ENCODE measurements around the gene PHAF1. TPM values are rescaled to one million over a fixed set of nuclear protein-coding genes. Genes with fewer than 3 reads are reported as not detected.
A peak's percentile ranks its signal among the peaks of the same experiment; 100 is the strongest.

PHAF1 gene
- total and polyA plus RNA-seq, 2 of the 13 experiments (the other 11 are each of a cell fraction or from before 2014, with no cell fraction given) = 48.3 to 174 TPM

DNA sequence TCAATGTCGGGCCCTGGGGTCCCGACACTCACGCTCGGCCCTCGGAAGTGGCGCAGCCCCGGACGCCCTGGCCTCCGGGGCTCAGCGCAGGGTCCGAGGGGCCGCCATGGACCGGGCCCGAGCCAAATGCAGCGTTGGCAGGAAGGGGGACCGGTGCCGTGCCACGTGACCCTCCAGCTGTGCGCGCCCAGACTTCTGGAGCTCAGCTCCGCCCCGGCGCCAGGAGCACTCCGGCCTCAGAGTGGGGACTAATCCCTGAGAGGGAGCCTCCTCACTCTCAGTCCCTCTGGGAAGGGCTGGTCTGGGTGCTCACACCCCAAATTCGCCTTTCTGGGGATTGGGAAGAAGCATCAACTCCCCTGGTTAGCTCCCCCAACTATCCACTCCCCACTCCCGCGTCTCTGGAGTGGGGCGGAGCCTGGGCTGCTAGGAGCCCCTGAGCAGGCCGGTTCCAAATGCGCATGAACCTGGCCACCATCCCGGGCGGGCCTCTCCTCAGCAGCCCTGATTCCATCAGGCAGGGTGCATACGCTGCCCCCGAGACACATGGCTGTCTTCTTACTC is 41.2 kb downstream of the PHAF1 start, which contains the start of gene B3GNT9 (continued):
- 0 out of 2 replicates have a peak, but pooled peaks have one; percentile 67 for TF ChIP-seq SIN3A (IDR thresholded peaks at IDR 0.05; ENCODE audit: borderline replicate concordance, low read depth, low read length)
- peak; percentile 71; the same call in 1 of the 2 replicates for TF ChIP-seq ZNF138 (CRISPR knock-in tag; IDR thresholded peaks at IDR 0.05; ENCODE audit: low read depth)
- TF ChIP-seq PAWR (CRISPR knock-in tag; IDR thresholded peaks at IDR 0.05; ENCODE audit: borderline replicate concordance) = no peak
- no peak for TF ChIP-seq PRMT3 (CRISPR knock-in tag; IDR thresholded peaks at IDR 0.05; ENCODE audit: borderline replicate concordance, low read depth)
- TF ChIP-seq DPF2 (CRISPR knock-in tag; IDR thresholded peaks at IDR 0.05; ENCODE audit: borderline replicate concordance, low read depth) = no peak
- peak; percentile 50; the same call in 1 of the 2 replicates for TF ChIP-seq TAF1 (CRISPR knock-in tag; IDR thresholded peaks at IDR 0.05)
- TF ChIP-seq, protein P1, sequence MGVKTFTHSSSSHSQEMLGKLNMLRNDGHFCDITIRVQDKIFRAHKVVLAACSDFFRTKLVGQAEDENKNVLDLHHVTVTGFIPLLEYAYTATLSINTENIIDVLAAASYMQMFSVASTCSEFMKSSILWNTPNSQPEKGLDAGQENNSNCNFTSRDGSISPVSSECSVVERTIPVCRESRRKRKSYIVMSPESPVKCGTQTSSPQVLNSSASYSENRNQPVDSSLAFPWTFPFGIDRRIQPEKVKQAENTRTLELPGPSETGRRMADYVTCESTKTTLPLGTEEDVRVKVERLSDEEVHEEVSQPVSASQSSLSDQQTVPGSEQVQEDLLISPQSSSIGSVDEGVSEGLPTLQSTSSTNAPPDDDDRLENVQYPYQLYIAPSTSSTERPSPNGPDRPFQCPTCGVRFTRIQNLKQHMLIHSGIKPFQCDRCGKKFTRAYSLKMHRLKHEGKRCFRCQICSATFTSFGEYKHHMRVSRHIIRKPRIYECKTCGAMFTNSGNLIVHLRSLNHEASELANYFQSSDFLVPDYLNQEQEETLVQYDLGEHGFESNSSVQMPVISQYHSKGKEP (CRISPR knock-in tag; IDR thresholded peaks at IDR 0.05) = no peak
- peak; percentile 29; the same call in 1 of the 2 replicates for TF ChIP-seq ZNF441 (CRISPR knock-in tag; IDR thresholded peaks at IDR 0.05; ENCODE audit: borderline replicate concordance)
- TF ChIP-seq, protein P2, sequence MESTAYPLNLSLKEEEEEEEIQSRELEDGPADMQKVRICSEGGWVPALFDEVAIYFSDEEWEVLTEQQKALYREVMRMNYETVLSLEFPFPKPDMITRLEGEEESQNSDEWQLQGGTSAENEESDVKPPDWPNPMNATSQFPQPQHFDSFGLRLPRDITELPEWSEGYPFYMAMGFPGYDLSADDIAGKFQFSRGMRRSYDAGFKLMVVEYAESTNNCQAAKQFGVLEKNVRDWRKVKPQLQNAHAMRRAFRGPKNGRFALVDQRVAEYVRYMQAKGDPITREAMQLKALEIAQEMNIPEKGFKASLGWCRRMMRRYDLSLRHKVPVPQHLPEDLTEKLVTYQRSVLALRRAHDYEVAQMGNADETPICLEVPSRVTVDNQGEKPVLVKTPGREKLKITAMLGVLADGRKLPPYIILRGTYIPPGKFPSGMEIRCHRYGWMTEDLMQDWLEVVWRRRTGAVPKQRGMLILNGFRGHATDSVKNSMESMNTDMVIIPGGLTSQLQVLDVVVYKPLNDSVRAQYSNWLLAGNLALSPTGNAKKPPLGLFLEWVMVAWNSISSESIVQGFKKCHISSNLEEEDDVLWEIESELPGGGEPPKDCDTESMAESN (CRISPR knock-in tag; conservative IDR thresholded peaks at IDR 0.05) = peak; percentile 78

Data from HepG2 (cell line).